ENCODE results near the gene MYT1. TPM values are rescaled to one million over a fixed set of nuclear protein-coding genes. Genes with fewer than 3 reads are reported as not detected.
A peak's percentile ranks its signal among the peaks of the same experiment; 100 is the strongest.

MYT1 gene
- total and polyA plus RNA-seq, 9 of the 15 experiments (the other 6 are each of a cell fraction or from before 2014, with no cell fraction given), result 0.02 to 0.12 (median 0.06) TPM; not detected in 4

DNA sequence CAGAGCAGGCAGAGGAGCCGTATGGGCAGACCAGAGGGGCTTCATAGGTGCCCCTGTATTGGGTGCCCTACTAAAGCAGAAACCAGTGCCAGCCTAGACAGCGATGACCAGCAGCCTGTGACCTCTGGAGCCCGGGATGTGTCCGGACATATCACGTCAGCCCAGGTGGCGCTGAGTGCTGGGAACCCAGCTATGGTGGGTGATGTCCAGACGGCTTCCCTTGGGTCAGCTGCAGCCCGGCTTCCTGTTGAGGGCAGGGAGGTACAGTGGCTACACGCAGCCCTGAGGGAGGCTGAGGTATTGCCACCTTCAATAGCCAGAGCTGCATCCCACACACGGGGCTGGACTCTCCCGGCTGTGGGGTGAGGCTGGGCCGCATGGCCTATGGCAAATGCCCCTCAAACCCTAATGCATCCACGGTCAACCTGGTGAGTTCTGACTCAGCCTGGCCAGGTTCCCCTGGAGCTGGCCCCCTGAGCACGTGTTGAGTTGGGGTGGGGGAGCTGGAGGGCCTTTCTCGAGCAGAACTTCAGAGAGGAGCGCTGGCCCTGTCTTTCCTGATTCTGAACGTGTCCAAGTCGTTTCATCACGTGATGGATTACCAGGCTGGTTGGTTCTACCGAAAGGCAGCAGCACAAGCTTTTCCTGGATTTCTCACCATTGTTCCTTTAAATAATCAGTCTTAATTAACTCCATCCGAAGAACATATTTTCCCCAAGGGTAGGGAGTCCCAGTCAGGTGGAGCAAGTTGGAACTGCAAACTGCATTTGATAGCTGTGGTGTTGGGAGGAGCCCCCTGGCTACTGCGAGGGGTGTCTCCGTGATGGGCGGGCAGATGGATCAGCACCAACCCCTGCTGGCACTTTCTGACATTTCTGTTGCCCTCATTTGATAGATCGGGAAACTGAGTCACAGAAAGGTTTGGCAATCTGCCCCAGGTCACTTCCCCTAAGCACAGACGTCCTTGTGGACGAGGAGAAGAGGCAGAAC is 7.1 kb upstream of the MYT1 start:
- Histone ChIP-seq H3K4me3 (no peak overlapping the region), H3K4me2 (ENCODE audit: insufficient read depth, low read length) (no peak overlapping the region), H3K27me3 (ENCODE audit: control insufficient read depth in 2 of 2, insufficient read depth in 2 of 2, low read length in 2 of 2) (peaks cover 0 to 73% of the 10 kb centered on the region in 2 experiments; a peak in 4 of 5 replicates), H3K79me2 (ENCODE audit: control insufficient read depth, insufficient read depth, low read length) (no peaks in the 10 kb centered on the region), H3K9ac (ENCODE audit: insufficient read depth in 1 of 2, low read depth in 2 of 2, low read length in 2 of 2) (no peak overlapping the region), H3K9me1 (ENCODE audit: control insufficient read depth, insufficient read depth, low read length) (peaks cover 2% of the 10 kb centered on the region), H3K9me3 (replicated peaks; ENCODE audit: control insufficient read depth, insufficient read depth, low read depth, low read length) (no peaks in the 10 kb centered on the region), H3K36me3 (ENCODE audit: control insufficient read depth, insufficient read depth, low read length) (no peaks in the 10 kb centered on the region), H2AFZ (ENCODE audit: low read depth, low read length) (no peak overlapping the region), H4K20me1 (replicated peaks; ENCODE audit: control insufficient read depth, insufficient read depth, low read length) (peaks cover 11% of the 10 kb centered on the region), H3K4me1 (replicated peaks in 1 of 2; ENCODE audit: control insufficient read depth in 2 of 2, insufficient read depth in 2 of 2, low read length in 2 of 2) (peaks cover 0 to 23% of the 10 kb centered on the region in 2 experiments; a peak in 1 of 5 replicates), H3K27ac (ENCODE audit: extremely low read depth, low read depth, low read length) (no peak overlapping the region)
- in situ Hi-C loops (cut with MboI) (no loop called here), intact Hi-C loops (cut with micrococcal nuclease) (no loop called here)
- ChIA-PET POLR2A (no interaction called here), CTCF (ENCODE audit: low intra/inter-chr PET ratio) (no interaction called here)
- TF ChIP-seq, protein P1, sequence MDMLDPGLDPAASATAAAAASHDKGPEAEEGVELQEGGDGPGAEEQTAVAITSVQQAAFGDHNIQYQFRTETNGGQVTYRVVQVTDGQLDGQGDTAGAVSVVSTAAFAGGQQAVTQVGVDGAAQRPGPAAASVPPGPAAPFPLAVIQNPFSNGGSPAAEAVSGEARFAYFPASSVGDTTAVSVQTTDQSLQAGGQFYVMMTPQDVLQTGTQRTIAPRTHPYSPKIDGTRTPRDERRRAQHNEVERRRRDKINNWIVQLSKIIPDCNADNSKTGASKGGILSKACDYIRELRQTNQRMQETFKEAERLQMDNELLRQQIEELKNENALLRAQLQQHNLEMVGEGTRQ (CRISPR knock-in tag; IDR thresholded peaks at IDR 0.05), result peak; percentile 45; the same call in 1 of the 2 replicates
- no peak for TF ChIP-seq ZNF217 (CRISPR knock-in tag; IDR thresholded peaks at IDR 0.05)
- TF ChIP-seq, protein P2, sequence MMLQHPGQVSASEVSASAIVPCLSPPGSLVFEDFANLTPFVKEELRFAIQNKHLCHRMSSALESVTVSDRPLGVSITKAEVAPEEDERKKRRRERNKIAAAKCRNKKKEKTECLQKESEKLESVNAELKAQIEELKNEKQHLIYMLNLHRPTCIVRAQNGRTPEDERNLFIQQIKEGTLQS (IDR thresholded peaks at IDR 0.05), result no peak
- TF ChIP-seq, protein P2 (CRISPR knock-in tag; conservative IDR thresholded peaks at IDR 0.05), result no peak
- TF ChIP-seq, protein P3, sequence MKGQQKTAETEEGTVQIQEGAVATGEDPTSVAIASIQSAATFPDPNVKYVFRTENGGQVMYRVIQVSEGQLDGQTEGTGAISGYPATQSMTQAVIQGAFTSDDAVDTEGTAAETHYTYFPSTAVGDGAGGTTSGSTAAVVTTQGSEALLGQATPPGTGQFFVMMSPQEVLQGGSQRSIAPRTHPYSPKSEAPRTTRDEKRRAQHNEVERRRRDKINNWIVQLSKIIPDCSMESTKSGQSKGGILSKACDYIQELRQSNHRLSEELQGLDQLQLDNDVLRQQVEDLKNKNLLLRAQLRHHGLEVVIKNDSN (CRISPR knock-in tag; IDR thresholded peaks at IDR 0.05), result peak; percentile 60
- TF ChIP-seq, protein P4, sequence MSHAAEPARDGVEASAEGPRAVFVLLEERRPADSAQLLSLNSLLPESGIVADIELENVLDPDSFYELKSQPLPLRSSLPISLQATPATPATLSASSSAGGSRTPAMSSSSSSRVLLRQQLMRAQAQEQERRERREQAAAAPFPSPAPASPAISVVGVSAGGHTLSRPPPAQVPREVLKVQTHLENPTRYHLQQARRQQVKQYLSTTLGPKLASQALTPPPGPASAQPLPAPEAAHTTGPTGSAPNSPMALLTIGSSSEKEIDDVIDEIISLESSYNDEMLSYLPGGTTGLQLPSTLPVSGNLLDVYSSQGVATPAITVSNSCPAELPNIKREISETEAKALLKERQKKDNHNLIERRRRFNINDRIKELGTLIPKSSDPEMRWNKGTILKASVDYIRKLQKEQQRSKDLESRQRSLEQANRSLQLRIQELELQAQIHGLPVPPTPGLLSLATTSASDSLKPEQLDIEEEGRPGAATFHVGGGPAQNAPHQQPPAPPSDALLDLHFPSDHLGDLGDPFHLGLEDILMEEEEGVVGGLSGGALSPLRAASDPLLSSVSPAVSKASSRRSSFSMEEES (CRISPR knock-in tag; IDR thresholded peaks at IDR 0.05), result peak; percentile 72
- FAIRE-seq, result no peak
- 2% methylated on average over 25 of the region's 27 CpGs for WGBS (ENCODE audit: insufficient coverage, low coverage, missing lambda C conversion rate)
- BruUV-seq (replicated peaks), result no TSS peak
- DNase-seq (ENCODE audit: extremely low read depth in 1 of 4, low spot score in 3 of 4), result no peak
- ATAC-seq, result no peak
